ENCODE measurements around the gene AKAP1.
A peak's percentile ranks its signal among the peaks of the same experiment; 100 is the strongest.
"Not testable (repeated sequence)": the region's sequence is repeated elsewhere in the genome, so short reads cannot be mapped to it uniquely, and the experiment has no call there.

AKAP1 gene

GRCh38 chr17:57075785-57076184 lies 9.3 kb upstream of the AKAP1 start:
- DNase-seq = no peak

GRCh38 chr17:57077000-57077399 lies 8.0 kb upstream of the AKAP1 start:
- no peak for DNase-seq

- DNase-seq = no peak
Measured at GRCh38 chr17:57078274-57078673, 6.8 kb upstream of the AKAP1 start.

GRCh38 chr17:57080718-57081117 lies 4.3 kb upstream of the AKAP1 start:
- no peak for DNase-seq

- DNase-seq = no peak
Measured at GRCh38 chr17:57082441-57082840, 2.6 kb upstream of the AKAP1 start.

GRCh38 chr17:57084361-57084801 lies 665 bp upstream of the AKAP1 start:
- no peak for DNase-seq

GRCh38 chr17:57085448-57086068 lies 512 bp downstream of the AKAP1 start:
- DNase-seq = peak; percentile 71

GRCh38 chr17:57086069-57086930 lies 1.3 kb downstream of the AKAP1 start:
- DNase-seq = peak; percentile 36

- no peak for DNase-seq
Measured at GRCh38 chr17:57088298-57088697, 3.3 kb downstream of the AKAP1 start.

- DNase-seq = no peak
Measured at GRCh38 chr17:57089391-57089790, 4.3 kb downstream of the AKAP1 start.

GRCh38 chr17:57090560-57091185 lies 5.6 kb downstream of the AKAP1 start:
- DNase-seq = no peak

- DNase-seq = no peak
Measured at GRCh38 chr17:57091186-57091618, 6.2 kb downstream of the AKAP1 start.

GRCh38 chr17:57092171-57092570 lies 7.1 kb downstream of the AKAP1 start:
- no peak for DNase-seq

GRCh38 chr17:57092779-57093178 lies 7.7 kb downstream of the AKAP1 start:
- DNase-seq = no peak

- DNase-seq = no peak
Measured at GRCh38 chr17:57096472-57097202, 11.6 kb downstream of the AKAP1 start.

GRCh38 chr17:57097832-57098421 lies 12.9 kb downstream of the AKAP1 start:
- DNase-seq = no peak

GRCh38 chr17:57099165-57099564 lies 14.1 kb downstream of the AKAP1 start:
- no peak for DNase-seq

GRCh38 chr17:57102122-57102521 lies 17.1 kb downstream of the AKAP1 start:
- no peak for DNase-seq

- DNase-seq = not testable (repeated sequence)
Measured at GRCh38 chr17:57102660-57103059, 17.6 kb downstream of the AKAP1 start.

- no peak for DNase-seq
Measured at GRCh38 chr17:57104461-57105175, 19.6 kb downstream of the AKAP1 start.

- DNase-seq = no peak
Measured at GRCh38 chr17:57105591-57105990, 20.5 kb downstream of the AKAP1 start.

All from activated T-cell treated with anti-CD3 and anti-CD28 coated beads, Interleukin-2, amount 50 U/mL, for 1 hour (primary cell).